ENCODE results near the gene CYP4F2.
"Not testable (repeated sequence)": the region's sequence is repeated elsewhere in the genome, so short reads cannot be mapped to it uniquely, and the experiment has no call there.

CYP4F2 gene

DNA sequence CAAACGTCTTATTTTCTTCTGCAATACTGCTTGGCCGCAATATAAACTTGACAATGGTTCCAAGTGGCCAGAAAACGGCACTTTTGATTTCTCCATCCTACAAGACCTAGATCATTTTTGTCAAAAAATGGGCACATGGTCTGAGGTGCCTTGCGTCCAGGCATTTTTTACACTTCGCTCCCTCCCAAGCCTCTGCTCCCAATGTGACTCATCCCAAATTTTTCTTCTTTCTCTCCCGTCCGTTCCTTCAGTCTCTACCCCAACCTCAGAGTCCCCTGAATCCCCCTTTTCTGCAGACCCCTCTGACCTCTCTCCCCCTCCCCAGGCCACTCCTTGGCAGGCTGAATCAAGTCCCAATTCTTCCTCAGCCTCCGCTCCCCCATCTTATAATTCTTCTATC lies 68.1 kb downstream of the CYP4F2 start:
- H3K27ac ChIP-seq: no peak overlapping the region
- no peaks in the 10 kb centered on the region for H3K79me2 ChIP-seq (ENCODE audit: insufficient read depth, low read depth)
- TF ChIP-seq, protein P1, sequence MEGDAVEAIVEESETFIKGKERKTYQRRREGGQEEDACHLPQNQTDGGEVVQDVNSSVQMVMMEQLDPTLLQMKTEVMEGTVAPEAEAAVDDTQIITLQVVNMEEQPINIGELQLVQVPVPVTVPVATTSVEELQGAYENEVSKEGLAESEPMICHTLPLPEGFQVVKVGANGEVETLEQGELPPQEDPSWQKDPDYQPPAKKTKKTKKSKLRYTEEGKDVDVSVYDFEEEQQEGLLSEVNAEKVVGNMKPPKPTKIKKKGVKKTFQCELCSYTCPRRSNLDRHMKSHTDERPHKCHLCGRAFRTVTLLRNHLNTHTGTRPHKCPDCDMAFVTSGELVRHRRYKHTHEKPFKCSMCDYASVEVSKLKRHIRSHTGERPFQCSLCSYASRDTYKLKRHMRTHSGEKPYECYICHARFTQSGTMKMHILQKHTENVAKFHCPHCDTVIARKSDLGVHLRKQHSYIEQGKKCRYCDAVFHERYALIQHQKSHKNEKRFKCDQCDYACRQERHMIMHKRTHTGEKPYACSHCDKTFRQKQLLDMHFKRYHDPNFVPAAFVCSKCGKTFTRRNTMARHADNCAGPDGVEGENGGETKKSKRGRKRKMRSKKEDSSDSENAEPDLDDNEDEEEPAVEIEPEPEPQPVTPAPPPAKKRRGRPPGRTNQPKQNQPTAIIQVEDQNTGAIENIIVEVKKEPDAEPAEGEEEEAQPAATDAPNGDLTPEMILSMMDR (conservative IDR thresholded peaks at IDR 0.05; ENCODE audit: low read depth, low read length): no peak
- H3K4me1 ChIP-seq (ENCODE audit: low read depth, poor library complexity, severe bottlenecking): no peaks in the 10 kb centered on the region
- H3K4me3 ChIP-seq (IDR thresholded peaks at IDR 0.05; ENCODE audit: insufficient read depth, low read depth, low read length): no peak overlapping the region
- no peak overlapping the region for H2AFZ ChIP-seq (ENCODE audit: low read depth)
- H3K4me2 ChIP-seq: no peak overlapping the region
- H3K36me3 ChIP-seq (ENCODE audit: insufficient read depth): no peaks in the 10 kb centered on the region
- H3K27me3 ChIP-seq (ENCODE audit: insufficient read depth, low read depth): peaks cover 45% of the 10 kb centered on the region; the same call in 1 of the 2 replicates
- H4K20me1 ChIP-seq (ENCODE audit: insufficient read depth): no peaks in the 10 kb centered on the region
- H3K9ac ChIP-seq: no peak overlapping the region

- Histone ChIP-seq H3K79me2 (ENCODE audit: insufficient read depth, low read depth) (no peaks in the 10 kb centered on the region), H4K20me1 (ENCODE audit: insufficient read depth) (no peaks in the 10 kb centered on the region), H3K27me3 (ENCODE audit: insufficient read depth, low read depth) (peaks cover 40% of the 10 kb centered on the region; the same call in 1 of the 2 replicates), H3K36me3 (ENCODE audit: insufficient read depth) (no peaks in the 10 kb centered on the region), H3K4me3 (IDR thresholded peaks at IDR 0.05; ENCODE audit: insufficient read depth, low read depth, low read length) (no peak overlapping the region), H3K9ac (no peak overlapping the region), H3K27ac (no peak overlapping the region), H3K4me1 (ENCODE audit: low read depth, poor library complexity, severe bottlenecking) (no peaks in the 10 kb centered on the region), H2AFZ (ENCODE audit: low read depth) (no peak overlapping the region), H3K4me2 (no peak overlapping the region)
- TF ChIP-seq, protein P1 (conservative IDR thresholded peaks at IDR 0.05; ENCODE audit: low read depth, low read length): no peak
Observed at GRCh38 chr19:15829306-15829698, 68.6 kb downstream of the CYP4F2 start.

DNA sequence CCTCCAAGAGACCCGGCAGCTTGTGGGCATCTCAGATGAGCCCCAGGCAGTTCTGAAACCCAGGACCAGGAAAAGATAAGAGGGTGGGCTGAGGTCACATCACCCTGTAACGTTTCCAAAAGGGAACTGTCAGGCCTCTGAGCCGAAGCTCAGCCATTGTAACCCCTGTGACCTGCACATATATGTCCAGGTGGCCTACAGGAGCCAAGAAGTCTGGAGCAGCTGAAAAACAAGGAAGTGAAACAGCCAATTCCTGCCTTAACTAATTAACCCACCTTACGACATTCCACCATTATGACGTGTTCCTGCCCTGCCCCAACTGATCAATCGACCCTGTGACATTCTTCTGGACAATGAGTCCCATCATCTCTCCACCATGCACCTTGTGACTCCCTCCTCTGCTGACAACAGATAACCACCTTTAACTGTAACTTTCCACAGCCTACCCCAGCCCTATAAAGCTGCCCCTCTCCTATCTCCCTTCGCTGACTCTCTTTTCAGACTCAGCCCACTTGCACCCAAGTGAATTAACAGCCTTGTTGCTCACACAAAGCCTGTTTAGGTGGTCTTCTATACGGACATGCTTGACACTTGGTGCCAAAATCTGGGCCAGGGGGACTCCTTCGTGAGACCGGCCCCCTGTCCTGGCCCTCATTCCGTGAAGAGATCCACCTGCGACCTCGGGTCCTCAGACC lies 69.1 kb downstream of the CYP4F2 start:
- not testable (repeated sequence) for H2AFZ ChIP-seq (ENCODE audit: low read depth); H3K4me1 ChIP-seq (ENCODE audit: low read depth, poor library complexity, severe bottlenecking); H3K36me3 ChIP-seq (ENCODE audit: insufficient read depth); H3K79me2 ChIP-seq (ENCODE audit: insufficient read depth, low read depth); H3K4me2 ChIP-seq; H3K4me3 ChIP-seq (IDR thresholded peaks at IDR 0.05; ENCODE audit: insufficient read depth, low read depth, low read length); H3K27ac ChIP-seq; H3K9ac ChIP-seq; H4K20me1 ChIP-seq (ENCODE audit: insufficient read depth)
- H3K27me3 ChIP-seq (ENCODE audit: insufficient read depth, low read depth): peaks cover 35% of the 10 kb centered on the region; the same call in 1 of the 2 replicates

- TF ChIP-seq, protein P1 (conservative IDR thresholded peaks at IDR 0.05; ENCODE audit: low read depth, low read length): no peak
- H3K4me2 ChIP-seq: no peak overlapping the region
- no peak overlapping the region for H3K27ac ChIP-seq
- H3K9ac ChIP-seq: no peak overlapping the region
- peaks cover 29% of the 10 kb centered on the region; the same call in 1 of the 2 replicates for H3K27me3 ChIP-seq (ENCODE audit: insufficient read depth, low read depth)
- H3K36me3 ChIP-seq (ENCODE audit: insufficient read depth): no peaks in the 10 kb centered on the region
- no peak overlapping the region for H2AFZ ChIP-seq (ENCODE audit: low read depth)
- H3K4me3 ChIP-seq (IDR thresholded peaks at IDR 0.05; ENCODE audit: insufficient read depth, low read depth, low read length): no peak overlapping the region
- H3K79me2 ChIP-seq (ENCODE audit: insufficient read depth, low read depth): no peaks in the 10 kb centered on the region
- H3K4me1 ChIP-seq (ENCODE audit: low read depth, poor library complexity, severe bottlenecking): no peaks in the 10 kb centered on the region
- H4K20me1 ChIP-seq (ENCODE audit: insufficient read depth): no peaks in the 10 kb centered on the region
Observed at GRCh38 chr19:15828121-15828610, 69.7 kb downstream of the CYP4F2 start.
